ENCODE data around the gene ZNF716. TPM values are rescaled to one million over a fixed set of nuclear protein-coding genes. Genes with fewer than 3 reads are reported as not detected.

ZNF716 gene
- not detected in 2 replicates for total RNA-seq

GRCh38 chr7:57449904-57450303 lies at the start of gene ZNF716:
ZNF716 (plus strand) TSS chr7:57450177; CDS start chr7:57450289, 112 bp downstream.

